ENCODE data around the gene GARIN5A. TPM values are rescaled to one million over a fixed set of nuclear protein-coding genes. Genes with fewer than 3 reads are reported as not detected.

GARIN5A gene
- total RNA-seq, 4 donors from 2014 or later: 0.62 to 5.4 (median 1.8) TPM; not detected in 1

GRCh38 chr19:50480281-50481111 is 3.8 kb upstream of the GARIN5A start:
- Histone ChIP-seq H3K9me3 (no peaks in the 10 kb centered on the region), H3K36me3 (no peaks in the 10 kb centered on the region), H3K27ac (no peak overlapping the region), H3K27me3 (no peaks in the 10 kb centered on the region), H3K4me1 (peaks cover 0 to 10% of the 10 kb centered on the region in 2 donors), H3K4me3 (no peak overlapping the region)
- intact Hi-C loops (cut with DNase I; ENCODE audit: low total_unique reads): no loop called here
- DNase-seq: no peak
- TF ChIP-seq CTCF (IDR thresholded peaks at IDR 0.05): no peak
- no peak for TF ChIP-seq POLR2A (IDR thresholded peaks at IDR 0.05)

- DNase-seq: no peak
- H3K4me1 ChIP-seq: peaks cover 0 to 10% of the 10 kb centered on the region in 2 donors
- no peaks in the 10 kb centered on the region for H3K9me3 ChIP-seq
- H3K4me3 ChIP-seq: no peak overlapping the region
- no peaks in the 10 kb centered on the region for H3K36me3 ChIP-seq
- intact Hi-C loops (cut with DNase I; ENCODE audit: low total_unique reads): no loop called here
- TF ChIP-seq CTCF (IDR thresholded peaks at IDR 0.05) (no peak), POLR2A (IDR thresholded peaks at IDR 0.05) (no peak)
- no peak overlapping the region for H3K27ac ChIP-seq
- no peaks in the 10 kb centered on the region for H3K27me3 ChIP-seq
Observed at GRCh38 chr19:50479761-50480251, 3.2 kb upstream of the GARIN5A start.

GRCh38 chr19:50478901-50479715 is 2.5 kb upstream of the GARIN5A start:
- Histone ChIP-seq H3K4me3 (no peak overlapping the region), H3K27me3 (no peaks in the 10 kb centered on the region), H3K36me3 (no peaks in the 10 kb centered on the region), H3K9me3 (no peaks in the 10 kb centered on the region), H3K27ac (no peak overlapping the region), H3K4me1 (peaks cover 0 to 10% of the 10 kb centered on the region in 2 donors)
- no peak for DNase-seq
- intact Hi-C loops (cut with DNase I; ENCODE audit: low total_unique reads): no loop called here
- TF ChIP-seq CTCF (IDR thresholded peaks at IDR 0.05) (no peak), POLR2A (IDR thresholded peaks at IDR 0.05) (no peak)

GRCh38 chr19:50477751-50478515 is 1.3 kb upstream of the GARIN5A start:
- Histone ChIP-seq H3K4me3 (no peak overlapping the region), H3K27ac (no peak overlapping the region), H3K9me3 (no peaks in the 10 kb centered on the region), H3K27me3 (no peaks in the 10 kb centered on the region), H3K4me1 (peaks cover 0 to 10% of the 10 kb centered on the region in 2 donors), H3K36me3 (no peaks in the 10 kb centered on the region)
- intact Hi-C loops (cut with DNase I; ENCODE audit: low total_unique reads): no loop called here
- DNase-seq: no peak
- no peak for TF ChIP-seq CTCF (IDR thresholded peaks at IDR 0.05)
- no peak for TF ChIP-seq POLR2A (IDR thresholded peaks at IDR 0.05)

Measured in uterus (tissue), 4 donors.